KMS-11 (cell line): ENCODE results near the gene AZU1.

Experiments
- H2AFZ ChIP-seq: fragments of 200-600 bp; sonication (generic); 2 replicates; pipeline ENCODE4 v1.6.1; 2016; ENCODE audit warnings: antibody characterized with exemption, mixed run types, low read depth
- H3K27ac ChIP-seq: fragments of 200-600 bp; sonication (generic); 2 replicates; pipeline ENCODE4 v1.6.1; 2016; ENCODE audit warnings: mild to moderate bottlenecking, mixed run types
- H3K27me3 ChIP-seq: fragments of 200-600 bp; sonication (generic); 2 replicates; pipeline ENCODE4 v1.6.1; 2017; ENCODE audit warnings: mild to moderate bottlenecking, low read depth, mixed run types, moderate library complexity; ENCODE audit not compliant: insufficient read depth
- H3K36me3 ChIP-seq: fragments of 200-600 bp; sonication (generic); 2 replicates; pipeline ENCODE4 v1.6.1; 2017; ENCODE audit warnings: mild to moderate bottlenecking, mixed run types; ENCODE audit not compliant: insufficient read depth
- H3K4me1 ChIP-seq: fragments of 200-600 bp; sonication (generic); 2 replicates; pipeline ENCODE4 v1.6.1; 2016; ENCODE audit warnings: mild to moderate bottlenecking, low read depth, mixed run types; ENCODE audit not compliant: poor library complexity, severe bottlenecking
- H3K4me2 ChIP-seq: fragments of 200-600 bp; sonication (generic); 2 replicates; pipeline ENCODE4 v1.7.0; 2016; ENCODE audit warnings: mild to moderate bottlenecking, mixed run types
- H3K4me3 ChIP-seq: fragments of 200-600 bp; sonication (generic); IDR thresholded peaks from 2 replicates; pipeline ENCODE4 v1.6.1; 2017; ENCODE audit warnings: low read depth, low read length, mixed read lengths; ENCODE audit not compliant: insufficient read depth
- H3K79me2 ChIP-seq: fragments of 200-600 bp; sonication (generic); 2 replicates; pipeline ENCODE4 v1.6.1; 2016; ENCODE audit warnings: low read depth, mixed run types; ENCODE audit not compliant: insufficient read depth
- H3K9ac ChIP-seq: fragments of 200-600 bp; sonication (generic); 2 replicates; pipeline ENCODE4 v1.6.1; 2016; ENCODE audit warnings: mild to moderate bottlenecking, mixed run types
- H4K20me1 ChIP-seq: fragments of 200-600 bp; sonication (generic); 2 replicates; pipeline ENCODE4 v1.6.1; 2016; ENCODE audit warnings: mild to moderate bottlenecking, mixed run types; ENCODE audit not compliant: insufficient read depth
- CTCF ChIP-seq: fragments of 200-600 bp; sonication (generic); conservative IDR thresholded peaks from 2 replicates; pipeline ENCODE4 v1.6.1; 2017; ENCODE audit warnings: low read depth, mild to moderate bottlenecking, antibody characterized with exemption, low read length, moderate library complexity, mixed read lengths

AZU1 gene

GRCh38 chr19:795691-796581 is 31.7 kb upstream of the AZU1 start:
- Histone ChIP-seq H3K27ac (no peak overlapping the region), H2AFZ (peak overlapping the region; percentile 73; the same call in 1 of the 2 replicates), H3K9ac (peak overlapping the region; percentile 72; the same call in 1 of the 2 replicates), H4K20me1 (peaks cover 26% of the 10 kb centered on the region), H3K27me3 (no peaks in the 10 kb centered on the region), H3K79me2 (peaks cover 31% of the 10 kb centered on the region), H3K4me3 (no peak overlapping the region), H3K4me1 (peaks cover 13% of the 10 kb centered on the region), H3K36me3 (peaks cover 10% of the 10 kb centered on the region; the same call in 1 of the 2 replicates), H3K4me2 (peak overlapping the region; percentile 36)
- TF ChIP-seq CTCF = no peak

GRCh38 chr19:796692-797527 is 30.7 kb upstream of the AZU1 start, which contains the start of gene PTBP1:
TSS of gene PTBP1 (plus strand) at chr19:797452. CDS start at chr19:797498, 46 bp downstream.
- H3K4me2 ChIP-seq = peak within 1 kb of the TSS; percentile 54

GRCh38 chr19:797528-798414 is 29.9 kb upstream of the AZU1 start:
- Histone ChIP-seq H3K79me2 (peaks cover 49% of the 10 kb centered on the region), H3K4me2 (peak overlapping the region; percentile 54), H3K36me3 (peaks cover 20% of the 10 kb centered on the region; the same call in 1 of the 2 replicates), H3K27me3 (no peaks in the 10 kb centered on the region), H4K20me1 (peaks cover 43% of the 10 kb centered on the region), H3K4me3 (no peak overlapping the region), H3K4me1 (peaks cover 18% of the 10 kb centered on the region), H3K9ac (peak overlapping the region; percentile 96), H2AFZ (no peak overlapping the region), H3K27ac (peak overlapping the region; percentile 90)
- no peak for TF ChIP-seq CTCF

More at GRCh38 chr19:796692-797527, 30.7 kb upstream of the AZU1 start, which contains the start of gene PTBP1:
- H2AFZ ChIP-seq = peak within 1 kb of the TSS; percentile 73
- peak within 1 kb of the TSS; percentile 90 for H3K27ac ChIP-seq
- H3K36me3 ChIP-seq = peaks cover 17% of the 10 kb centered on the region; the same call in 1 of the 2 replicates
- peaks cover 35% of the 10 kb centered on the region for H4K20me1 ChIP-seq
- no peaks in the 10 kb centered on the region for H3K27me3 ChIP-seq
- H3K9ac ChIP-seq = peak within 1 kb of the TSS; percentile 96
- TF ChIP-seq CTCF = no peak
- H3K4me1 ChIP-seq = peaks cover 18% of the 10 kb centered on the region
- peaks cover 40% of the 10 kb centered on the region for H3K79me2 ChIP-seq
- no peak within 1 kb of the TSS for H3K4me3 ChIP-seq
